Prostate gland (tissue), 2 donors: ENCODE results near the gene COPB1.

Experiments used
- CTCF ChIP-seq, 4 experiments: fragments of 200-600 bp in 2 of 4; fragments of 450-650 bp in 2 of 4; sonication (generic) in 2 of 4; IDR thresholded peaks; 1 replicate in 3 of 4; 2 replicates in 1 of 4; pipeline ENCODE4 v1.5.1; 2016 to 2019; ENCODE audit warnings: antibody characterized with exemption in 4 of 4, mild to moderate bottlenecking in 2 of 4, moderate library complexity in 2 of 4
- POLR2A ChIP-seq: fragments of 450-650 bp; IDR thresholded peaks from one replicate; pipeline ENCODE4 v1.6.1; 2016; ENCODE audit warnings: antibody characterized with exemption, mild to moderate bottlenecking

DNA sequence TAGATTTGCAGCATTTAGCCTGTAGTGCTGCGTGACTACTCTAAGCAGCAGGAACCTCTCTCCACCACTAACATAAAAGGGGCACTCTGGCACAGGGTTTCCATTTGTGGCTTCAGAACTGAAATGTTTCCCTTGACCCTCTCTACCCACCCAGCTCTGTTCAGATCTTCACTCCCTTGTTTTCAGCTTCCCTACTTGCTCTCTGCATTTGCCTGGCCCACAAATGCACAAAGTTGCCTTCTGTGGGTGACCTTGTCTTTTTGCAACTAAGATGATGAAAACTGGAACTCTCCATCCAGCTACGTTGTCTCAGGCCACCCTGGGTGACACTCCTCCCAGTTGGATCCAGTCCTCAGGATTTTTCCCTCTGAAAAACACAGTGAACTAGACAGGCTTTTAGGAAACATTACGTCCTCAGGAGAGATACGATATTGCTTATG is 40.4 kb upstream of the COPB1 start:
- TF ChIP-seq CTCF (IDR thresholded peaks at IDR 0.05) = no peak
- no peak for TF ChIP-seq POLR2A
